GM18909 (cell line): Measurements from ENCODE around the gene GRK4.
"Not testable (repeated sequence)": the region's sequence is repeated elsewhere in the genome, so short reads cannot be mapped to it uniquely, and the experiment has no call there.

ENCODE experiments used
- ATAC-seq: cut with Tn5 transposase; IDR thresholded peaks from one replicate; pipeline ENCODE4 v1.9.1; 2021; ENCODE audit warnings: mild to moderate bottlenecking; ENCODE audit not compliant: unreplicated experiment, poor library complexity

Gene GRK4

DNA sequence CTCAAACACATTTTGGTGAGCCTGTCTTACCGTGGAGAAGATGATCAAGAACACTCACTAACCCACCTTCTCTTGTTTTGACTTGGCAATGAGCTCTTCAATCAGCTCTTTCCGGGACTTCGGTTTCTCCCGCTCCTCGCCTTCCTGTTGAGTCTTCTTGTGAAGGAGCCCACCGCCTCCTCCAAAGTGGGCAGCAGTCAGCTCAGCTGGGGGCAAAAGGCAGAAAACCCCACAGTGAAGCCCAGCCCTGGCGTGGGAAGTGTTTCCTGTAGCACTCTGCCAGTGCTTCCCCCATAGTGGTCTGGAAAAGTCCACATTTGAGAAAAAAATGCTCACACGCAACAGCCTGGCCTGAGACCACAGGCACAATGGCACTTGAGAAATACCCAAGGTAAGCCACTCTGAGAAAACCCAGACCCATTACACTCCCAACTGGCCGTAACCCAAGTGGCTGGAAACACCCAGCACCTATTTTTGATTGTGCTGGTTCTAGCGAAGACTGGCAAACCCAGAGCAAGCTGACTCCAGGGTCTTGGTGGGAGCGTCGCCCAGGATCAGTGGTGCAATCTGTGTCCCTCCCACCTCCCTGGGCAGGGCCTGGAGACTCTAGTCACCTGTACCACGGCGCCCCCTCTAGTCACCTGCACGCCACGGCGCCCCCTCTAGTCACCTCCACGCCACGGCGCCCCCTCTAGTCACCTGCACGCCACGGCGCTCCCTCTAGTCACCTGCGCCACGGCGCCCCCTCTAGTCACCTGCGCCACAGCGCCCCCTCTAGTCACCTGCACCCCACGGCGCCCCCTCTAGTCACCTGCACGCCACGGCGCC lies 8.8 kb upstream of the GRK4 start:
- ATAC-seq = peak; percentile 62

DNA sequence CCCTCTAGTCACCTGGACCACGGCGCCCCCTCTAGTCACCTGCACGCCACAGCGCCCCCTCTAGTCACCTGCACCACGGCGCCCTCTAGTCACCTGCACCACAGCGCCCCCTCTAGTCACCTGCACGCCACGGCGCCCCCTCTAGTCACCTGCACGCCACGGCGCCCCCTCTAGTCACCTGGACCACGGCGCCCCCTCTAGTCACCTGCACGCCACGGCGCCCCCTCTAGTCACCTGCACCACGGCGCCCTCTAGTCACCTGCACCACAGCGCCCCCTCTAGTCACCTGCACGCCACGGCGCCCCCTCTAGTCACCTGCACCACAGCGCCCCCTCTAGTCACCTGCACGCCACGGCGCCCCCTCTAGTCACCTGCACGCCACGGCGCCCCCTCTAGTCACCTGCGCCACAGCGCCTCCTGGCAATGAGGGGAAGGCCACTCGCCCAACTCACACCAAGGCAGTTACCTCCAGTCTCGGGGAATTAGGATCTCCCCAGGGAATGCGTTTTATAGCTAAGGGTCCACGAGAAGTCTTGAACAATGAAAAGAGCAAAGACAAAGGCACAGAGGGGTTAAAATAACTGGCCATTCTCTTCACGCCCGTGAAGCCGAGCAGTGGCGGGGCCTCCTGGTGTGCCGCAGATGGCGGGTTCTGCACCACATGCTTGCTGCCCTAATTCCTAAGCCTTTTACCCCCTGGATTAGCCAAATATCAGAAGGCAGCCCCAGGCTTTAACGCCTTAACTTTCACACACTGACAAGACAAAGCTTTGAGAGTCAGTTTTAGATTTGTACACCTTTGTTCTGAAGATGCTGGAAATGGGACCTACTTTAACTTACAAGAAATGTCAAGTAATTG lies 8.0 kb upstream of the GRK4 start:
- not testable (repeated sequence) for ATAC-seq

DNA sequence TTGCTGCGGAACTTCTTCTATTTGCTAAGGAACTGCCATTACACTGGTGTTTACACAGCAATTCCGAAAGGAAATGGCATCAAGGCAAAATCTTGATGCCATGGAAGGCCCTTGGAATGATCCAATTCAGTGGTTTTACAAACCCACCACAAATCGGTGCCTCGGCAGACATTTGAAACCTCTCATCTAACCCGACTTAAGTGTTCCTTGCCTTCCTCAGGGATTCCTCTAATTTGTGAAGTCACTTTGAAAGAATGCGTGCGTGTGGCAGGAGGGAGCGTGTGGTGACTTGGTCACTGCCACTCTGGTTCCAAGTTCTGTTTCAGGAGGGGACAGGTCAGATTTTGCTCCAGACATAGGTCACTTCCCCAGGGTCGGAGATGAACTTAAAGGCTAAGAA lies 4.9 kb upstream of the GRK4 start:
- ATAC-seq = no peak

DNA sequence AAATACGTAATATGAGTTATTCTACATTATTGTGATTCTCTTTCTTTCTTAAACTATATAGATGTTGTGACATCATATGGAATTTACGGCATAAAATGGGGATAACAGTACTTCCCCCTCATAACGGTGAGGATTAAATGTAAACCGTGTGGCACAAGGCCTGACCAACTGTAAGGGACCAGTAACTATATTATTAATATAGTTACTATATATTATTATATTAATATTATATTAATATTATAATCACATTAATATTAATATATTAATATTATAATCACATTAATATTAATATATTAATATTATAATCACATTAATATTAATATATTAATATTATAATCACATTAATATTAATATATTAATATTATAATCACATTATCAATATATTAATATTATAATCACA lies 2.9 kb upstream of the GRK4 start:
- not testable (repeated sequence) for ATAC-seq

DNA sequence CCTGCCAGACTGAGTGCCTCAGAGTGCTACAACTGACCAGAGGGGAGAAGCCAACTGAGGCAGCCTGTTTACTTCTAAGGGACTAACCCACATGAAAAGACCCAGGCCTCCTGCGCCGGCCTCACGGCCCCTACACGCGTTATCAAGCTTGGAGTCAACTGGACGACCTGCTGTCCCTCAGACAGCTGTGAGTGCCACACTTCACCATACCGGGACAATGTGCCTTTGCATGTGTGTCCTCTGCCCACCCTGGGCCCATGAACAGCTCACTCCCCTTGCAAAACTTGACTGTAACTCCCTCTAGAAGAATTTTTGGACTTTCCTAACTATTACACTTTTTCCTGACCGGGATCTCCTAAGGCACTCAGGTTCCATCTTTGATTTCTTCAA lies 2.0 kb upstream of the GRK4 start:
- ATAC-seq = no peak

DNA sequence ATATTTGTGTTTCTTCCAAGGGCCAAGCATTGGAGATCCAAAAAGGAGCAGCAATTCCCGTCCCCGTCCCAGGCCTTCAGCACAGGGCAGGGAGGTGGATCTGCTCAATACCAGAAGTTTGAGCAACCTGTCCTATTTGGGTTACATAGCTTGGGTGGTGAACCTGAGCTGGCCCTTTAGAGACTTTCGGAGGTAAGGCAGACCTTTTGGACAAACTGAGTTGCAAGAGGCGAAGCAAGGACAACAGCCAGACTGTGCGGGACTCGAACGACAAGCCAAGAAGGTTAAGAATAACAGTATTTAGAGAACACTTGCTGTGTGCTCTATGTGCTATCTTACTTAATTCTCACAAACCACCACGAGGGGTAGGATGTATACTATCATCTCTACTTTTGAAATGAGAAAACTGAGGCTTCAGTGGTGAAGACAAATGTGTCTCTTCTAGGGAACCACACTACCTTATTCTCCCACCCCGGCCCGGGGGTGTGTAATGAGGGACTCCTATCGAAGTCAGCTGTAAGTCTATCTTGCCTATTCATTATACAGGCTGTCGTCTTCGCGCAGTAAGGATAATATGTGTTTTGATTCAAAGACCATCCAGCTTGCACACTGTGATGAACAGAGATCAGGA lies 1.4 kb upstream of the GRK4 start:
- ATAC-seq = no peak

DNA sequence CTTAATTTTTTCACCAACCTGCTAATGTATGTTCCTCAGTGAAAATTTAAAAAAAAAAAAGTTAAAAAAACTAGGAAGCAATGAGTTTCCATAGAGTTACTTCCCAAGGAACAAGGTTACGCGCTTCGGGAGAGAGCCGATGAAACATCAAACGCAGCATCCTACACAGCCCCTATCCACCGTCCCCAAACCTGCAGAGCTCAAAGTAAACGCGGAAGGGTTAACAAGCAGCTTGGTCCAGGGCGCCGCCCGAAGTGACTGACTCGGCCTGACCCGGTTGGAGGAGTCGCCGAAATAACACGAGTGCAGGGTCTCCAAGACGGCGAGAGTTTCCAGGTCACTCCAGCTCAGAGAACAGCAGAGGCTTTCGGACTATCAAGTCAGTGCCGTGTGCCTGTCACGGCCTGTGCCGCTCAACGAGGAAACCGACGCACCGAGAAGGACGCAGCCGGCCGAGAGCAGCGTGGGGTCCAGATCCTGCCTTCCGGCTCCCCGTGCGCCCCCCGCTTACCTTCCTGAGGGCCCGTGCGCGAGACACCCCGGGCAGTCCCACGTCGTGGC lies 677 bp upstream of the GRK4 start:
- peak; percentile 28 for ATAC-seq

DNA sequence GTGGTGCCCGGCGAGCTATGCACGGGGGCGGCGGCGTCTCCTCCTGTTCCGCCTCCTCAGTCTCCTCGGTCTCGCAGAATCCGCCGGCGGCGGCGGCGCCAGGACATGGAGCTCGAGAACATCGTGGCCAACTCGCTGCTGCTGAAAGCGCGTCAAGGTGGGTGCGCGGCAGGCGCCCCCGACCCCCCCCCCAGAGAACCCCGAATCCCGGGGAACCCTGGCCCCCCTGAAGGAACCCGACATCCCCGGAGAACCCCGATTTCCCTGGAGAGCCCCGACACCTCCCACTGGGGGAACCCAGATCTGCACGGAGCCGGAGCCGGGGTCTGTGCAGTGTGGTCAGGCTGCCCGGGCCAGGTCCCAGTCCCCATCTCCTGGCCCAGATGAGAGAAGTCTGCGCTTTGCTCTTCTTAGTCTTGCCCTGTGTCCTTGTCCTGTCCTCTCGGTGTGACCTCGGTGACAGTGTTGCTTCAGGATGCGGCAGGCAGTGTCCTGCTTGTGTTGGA lies 648 bp downstream of the GRK4 start:
- ATAC-seq = no peak

DNA sequence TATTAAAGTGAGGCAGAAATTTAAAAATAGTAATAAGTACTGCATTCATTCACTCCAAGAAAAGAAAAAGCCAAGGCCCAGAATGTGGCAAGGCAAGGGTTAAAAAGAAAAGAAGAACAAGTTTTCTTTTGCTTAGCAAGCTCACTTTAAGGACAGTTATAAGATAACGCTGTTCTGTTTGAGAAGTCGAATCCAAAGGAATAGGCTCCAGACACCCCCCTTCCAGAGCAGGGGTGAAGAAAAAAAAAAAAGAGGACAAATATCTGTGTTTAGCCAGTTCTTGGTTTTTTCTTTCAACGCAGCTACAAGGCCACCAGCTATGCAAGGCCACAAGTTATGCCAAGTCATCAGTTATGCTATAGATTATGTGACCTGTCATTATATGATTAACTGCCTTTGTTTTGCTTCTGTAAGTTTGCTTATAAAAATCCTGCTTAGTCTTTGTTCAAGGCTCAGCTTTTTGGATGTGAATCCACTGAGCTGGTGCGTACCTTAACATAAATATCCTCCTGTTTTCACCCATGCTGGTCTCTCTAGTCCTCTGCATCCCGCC lies 1.4 kb downstream of the GRK4 start:
- ATAC-seq = no peak

DNA sequence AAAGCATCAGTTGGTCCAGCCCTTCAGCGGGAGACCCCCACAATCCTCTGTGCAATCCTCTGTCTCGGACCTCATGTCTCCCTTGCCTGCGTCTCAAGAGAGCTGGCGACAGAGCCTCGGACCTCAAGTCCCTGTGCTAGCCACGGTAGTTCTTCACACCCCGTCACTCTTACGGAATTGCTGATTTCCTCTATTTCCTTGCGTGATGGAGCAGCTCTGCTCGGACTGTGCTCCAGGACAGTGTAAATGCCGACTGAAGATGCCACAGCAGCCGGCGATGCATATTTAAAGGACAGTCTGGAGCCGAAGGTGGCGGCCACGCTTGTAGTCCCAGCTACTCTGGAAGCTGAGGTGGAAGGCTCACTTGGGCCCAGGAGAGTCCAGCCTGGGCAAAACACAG lies 1.9 kb downstream of the GRK4 start:
- no peak for ATAC-seq

DNA sequence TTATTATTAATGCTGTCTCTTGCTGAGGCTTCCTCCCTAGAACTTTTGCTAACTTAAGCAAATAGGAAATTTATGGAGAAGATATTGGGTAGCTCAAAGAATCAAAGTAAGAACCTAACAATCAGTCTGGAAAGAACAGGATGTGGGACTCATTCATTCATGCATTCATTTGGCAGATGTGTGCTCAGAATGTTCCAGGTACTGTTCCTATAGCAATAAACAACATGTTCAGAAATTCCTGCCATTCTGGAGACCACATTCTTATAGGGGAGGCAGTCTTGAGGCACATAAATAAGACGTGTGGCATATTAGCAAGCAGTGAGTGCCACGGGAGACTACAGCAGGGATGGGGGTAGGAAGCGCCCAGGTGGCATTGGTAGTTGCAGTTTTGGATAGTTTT lies 5.0 kb downstream of the GRK4 start:
- no peak for ATAC-seq

DNA sequence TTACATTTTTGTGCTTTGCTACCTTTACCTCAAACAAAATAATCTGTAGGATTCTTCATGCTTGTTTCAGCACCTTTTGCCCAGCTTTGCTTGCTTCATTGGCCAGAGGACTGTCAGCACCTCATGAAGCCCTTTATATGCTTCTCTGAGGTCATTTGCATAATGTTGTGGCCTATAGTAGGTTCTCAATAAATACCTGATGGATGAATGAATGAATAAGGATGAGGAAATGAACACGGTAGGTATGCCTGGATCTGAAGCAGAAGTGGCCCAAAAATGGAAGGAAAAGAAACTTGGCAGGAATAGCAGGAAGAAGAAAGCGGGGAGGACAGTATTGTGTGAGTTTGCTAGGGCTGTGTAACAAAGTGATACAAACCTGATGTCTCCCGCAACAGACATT lies 7.9 kb downstream of the GRK4 start:
- ATAC-seq = no peak

DNA sequence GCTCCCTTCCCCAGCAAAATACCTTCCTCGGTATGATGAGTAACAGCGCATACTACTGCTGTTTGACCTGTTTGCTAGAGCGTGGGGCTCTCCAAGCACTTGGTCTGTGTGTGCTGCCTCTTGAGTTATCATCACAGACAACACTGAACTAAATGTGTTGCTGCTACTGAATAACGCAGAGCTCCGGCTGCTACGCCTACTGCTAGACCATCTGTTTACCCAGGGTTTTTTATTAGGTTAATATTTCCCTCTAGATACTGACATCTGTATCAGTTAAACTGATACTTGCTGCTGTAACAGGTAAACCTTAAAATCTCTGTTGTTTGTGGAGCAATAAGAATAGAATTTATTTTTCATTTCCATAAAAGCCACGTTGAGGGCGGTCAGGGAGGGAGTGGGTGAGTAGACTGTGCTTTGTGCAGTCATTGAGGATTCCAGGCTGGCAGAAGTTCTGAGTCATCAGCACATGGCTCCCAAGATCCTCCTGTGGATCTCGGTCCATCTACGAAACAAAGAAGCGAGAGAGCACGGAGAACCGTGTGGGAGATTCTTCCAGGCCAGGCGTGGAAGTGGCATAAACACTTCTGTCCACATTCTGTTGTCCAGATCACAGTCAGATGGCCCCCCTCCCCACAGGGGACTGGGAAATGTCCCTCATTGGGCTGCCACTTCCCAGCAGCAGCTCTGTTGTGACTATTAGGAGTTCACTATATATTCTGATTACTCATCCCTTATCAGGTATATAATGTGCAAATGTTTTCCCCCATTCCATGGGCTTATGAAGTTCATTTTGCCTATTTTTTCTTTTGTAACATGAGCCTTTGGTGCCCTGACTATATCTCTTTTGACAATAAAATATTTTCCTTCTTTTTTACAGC lies 14.1 kb downstream of the GRK4 start:
- ATAC-seq = no peak

DNA sequence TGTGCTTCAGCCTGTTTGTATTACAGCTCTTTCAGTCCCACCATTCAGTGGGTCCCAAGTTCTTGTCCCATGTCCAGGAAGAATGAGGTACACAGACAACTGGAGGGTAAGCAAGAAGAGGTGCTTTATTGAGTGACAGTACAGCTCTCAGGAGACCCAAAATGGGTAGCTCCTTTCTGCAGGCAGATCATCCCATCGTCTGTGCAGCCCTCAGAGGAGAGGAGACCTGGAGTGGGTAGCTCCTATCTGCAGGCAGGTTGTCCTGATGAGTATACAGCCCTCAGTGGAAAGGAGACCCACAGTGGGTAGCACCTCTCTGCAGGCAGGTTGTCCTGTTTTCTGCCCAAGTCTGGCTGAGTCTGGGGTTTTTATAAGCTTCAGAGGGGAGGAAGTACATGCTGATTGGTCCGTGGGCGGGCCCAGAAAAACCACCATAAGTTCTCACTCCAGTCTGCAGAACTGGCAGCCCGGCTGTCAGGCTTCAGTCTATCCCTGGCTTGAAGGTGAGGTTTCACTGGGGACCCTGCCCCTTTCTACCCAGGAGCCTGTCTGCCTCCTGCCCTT lies 18.0 kb downstream of the GRK4 start:
- no peak for ATAC-seq

DNA sequence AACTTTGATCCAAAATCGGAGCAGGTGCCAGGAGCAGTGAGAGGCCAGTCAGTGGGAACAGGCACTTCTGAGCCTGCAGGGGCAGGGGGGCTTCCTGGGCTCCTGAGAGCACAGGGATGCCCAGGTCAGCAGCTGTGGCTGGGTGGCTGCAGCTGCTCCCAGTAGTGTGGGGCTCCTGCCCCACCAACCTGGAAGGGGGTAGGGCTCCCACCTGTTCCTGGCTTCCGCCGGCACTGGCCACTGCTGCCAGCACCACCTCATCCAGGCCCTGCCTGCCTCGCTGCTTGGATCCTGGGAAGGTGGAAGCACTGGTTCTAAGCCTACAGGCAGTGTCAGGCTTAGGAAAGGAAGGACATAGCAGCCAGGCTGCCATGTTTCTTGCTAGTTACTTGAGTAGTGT lies 18.6 kb downstream of the GRK4 start:
- ATAC-seq = no peak

DNA sequence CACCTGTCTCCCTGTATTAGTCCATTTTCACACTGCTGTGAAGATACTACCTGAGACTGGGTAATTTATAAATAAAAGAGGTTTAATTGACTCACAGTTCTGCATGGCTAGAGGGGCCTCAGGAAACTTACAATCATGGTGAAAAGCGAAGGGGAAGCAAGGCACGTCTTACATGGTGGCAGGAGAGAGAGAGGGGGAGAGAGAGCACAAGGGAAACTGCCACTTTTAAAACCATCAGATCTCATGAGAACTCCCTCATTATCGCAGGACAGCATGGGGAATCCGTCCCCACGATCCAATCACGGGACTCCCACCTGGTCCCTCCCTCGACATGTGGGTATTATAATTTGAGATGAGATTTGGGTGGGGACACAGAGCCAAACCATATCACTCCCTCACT lies 20.3 kb downstream of the GRK4 start:
- ATAC-seq = not testable (repeated sequence)

DNA sequence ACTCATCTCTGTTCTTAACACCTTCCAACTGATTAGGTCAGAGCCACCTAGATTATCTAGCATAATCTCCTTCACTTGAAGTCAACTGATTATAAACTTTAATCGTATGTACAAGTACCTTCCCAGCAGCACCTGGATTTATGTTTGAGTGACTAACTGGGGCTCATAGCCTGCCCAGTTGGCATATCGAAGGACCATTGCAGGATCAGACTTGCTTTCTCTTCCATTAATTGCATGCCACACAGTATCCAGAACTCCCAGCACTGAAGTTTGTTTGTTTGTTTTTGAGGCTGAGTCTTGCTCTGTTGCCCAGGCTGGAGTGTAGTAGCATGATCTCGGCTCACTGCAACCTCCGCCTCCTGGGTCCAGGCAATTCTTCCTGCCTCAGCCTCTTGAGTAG lies 27.9 kb downstream of the GRK4 start:
- ATAC-seq = no peak

DNA sequence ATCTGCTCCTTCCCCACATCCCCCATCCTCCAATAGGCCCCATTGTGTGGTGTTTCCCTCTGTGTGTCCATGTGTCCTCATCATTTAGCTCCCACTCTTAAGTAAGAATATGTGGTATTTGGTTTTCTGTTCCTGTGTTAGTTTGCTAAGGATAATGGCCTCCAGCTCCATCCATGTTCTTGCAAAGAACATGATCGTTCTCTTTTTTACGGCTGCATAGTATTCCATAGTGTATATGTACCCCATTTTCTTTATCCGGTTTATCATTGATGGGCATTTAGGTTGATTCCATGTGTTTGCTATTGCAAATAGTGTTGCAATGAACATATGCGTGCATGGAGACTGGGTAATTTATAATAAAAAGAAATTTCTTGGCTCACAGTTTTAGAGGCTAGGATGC lies 31.5 kb downstream of the GRK4 start:
- ATAC-seq = no peak
